Neural progenitor cell (in vitro differentiated cells): ENCODE measurements around the gene COPA.

ENCODE experiments used
- CTCF ChIP-seq: fragments of 200-600 bp; sonication (generic); IDR thresholded peaks from 2 replicates; pipeline ENCODE4 v1.5.1; 2017; ENCODE audit warnings: antibody characterized with exemption, mild to moderate bottlenecking
- EZH2 ChIP-seq: fragments of 200-600 bp; sonication (generic); IDR thresholded peaks from 2 replicates; pipeline ENCODE4 v1.6.1; 2017; ENCODE audit warnings: antibody characterized with exemption, mild to moderate bottlenecking, moderate library complexity
- EZH2phosphoT487 ChIP-seq: fragments of 200-600 bp; sonication (generic); IDR thresholded peaks from 2 replicates; pipeline ENCODE4 v1.6.1; 2017; ENCODE audit warnings: antibody characterized with exemption

GRCh38 chr1:160260406-160261382, 82.4 kb downstream of the COPA start:
- TF ChIP-seq CTCF, result no peak
- TF ChIP-seq EZH2, result no peak
- no peak for TF ChIP-seq EZH2phosphoT487
